ENCODE results near the gene MTO1.
A peak's percentile ranks its signal among the peaks of the same experiment; 100 is the strongest.
"Not testable (repeated sequence)": the region's sequence is repeated elsewhere in the genome, so short reads cannot be mapped to it uniquely, and the experiment has no call there.

MTO1 gene

DNA sequence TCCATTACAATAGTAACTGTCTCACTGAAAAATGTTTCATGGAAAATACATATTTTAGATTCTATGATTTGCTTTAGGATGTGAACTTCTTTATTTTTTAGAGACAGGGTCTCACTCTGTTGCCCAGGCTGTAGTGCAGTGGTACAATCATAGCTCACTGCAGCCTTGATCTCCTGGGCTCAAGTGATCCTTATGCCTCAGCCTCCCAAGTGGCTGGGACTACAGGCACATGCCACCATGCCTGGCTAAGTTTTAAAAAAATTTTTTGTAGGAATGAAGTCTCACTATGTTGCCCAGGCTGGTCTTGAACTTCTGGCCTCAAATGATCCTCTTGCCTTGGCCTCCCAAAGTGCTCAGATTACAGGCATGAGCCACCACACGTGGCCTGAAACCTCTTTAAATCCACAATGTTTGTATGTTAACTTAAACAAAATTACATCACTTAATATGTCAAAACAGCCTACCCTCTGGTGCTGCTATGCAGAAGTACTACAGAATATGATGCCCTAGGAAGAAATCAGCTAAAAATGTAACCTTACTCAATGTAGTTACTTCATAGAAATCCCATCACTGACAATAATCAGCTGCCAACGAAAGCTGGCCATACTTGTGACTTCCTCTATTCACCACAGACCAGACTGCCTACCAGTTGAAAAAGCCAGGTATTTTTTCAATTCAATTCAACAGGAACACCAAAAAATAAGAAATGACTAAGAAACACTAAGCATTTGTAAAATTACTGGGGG is 41.7 kb downstream of the MTO1 start:
- no peak for DNase-seq (ENCODE audit: low read depth)

GRCh38 chr6:73504160-73504559 is 42.6 kb downstream of the MTO1 start:
- DNase-seq (ENCODE audit: low read depth): no peak

GRCh38 chr6:73505142-73505541 is 43.6 kb downstream of the MTO1 start:
- no peak for DNase-seq (ENCODE audit: low read depth)

DNA sequence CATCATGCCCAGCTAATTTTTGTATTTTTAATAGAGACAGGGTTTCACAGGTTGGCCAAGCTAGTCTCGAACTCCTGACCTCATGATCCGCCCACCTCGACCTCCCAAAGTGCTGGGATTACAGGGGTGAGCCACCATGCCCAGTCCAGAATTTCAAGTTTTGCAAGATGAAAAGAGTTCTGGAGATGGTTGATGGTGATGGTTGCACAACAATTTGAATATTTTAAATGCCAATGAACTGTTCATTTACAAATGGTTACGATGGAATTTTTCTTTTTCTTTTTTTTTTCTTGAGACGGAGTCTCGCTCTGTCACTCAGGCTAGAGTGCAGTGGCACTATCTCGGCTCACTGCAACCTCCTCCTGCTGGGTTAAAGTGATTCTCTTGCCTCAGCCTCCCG is 44.2 kb downstream of the MTO1 start:
- not testable (repeated sequence) for DNase-seq (ENCODE audit: low read depth)

DNA sequence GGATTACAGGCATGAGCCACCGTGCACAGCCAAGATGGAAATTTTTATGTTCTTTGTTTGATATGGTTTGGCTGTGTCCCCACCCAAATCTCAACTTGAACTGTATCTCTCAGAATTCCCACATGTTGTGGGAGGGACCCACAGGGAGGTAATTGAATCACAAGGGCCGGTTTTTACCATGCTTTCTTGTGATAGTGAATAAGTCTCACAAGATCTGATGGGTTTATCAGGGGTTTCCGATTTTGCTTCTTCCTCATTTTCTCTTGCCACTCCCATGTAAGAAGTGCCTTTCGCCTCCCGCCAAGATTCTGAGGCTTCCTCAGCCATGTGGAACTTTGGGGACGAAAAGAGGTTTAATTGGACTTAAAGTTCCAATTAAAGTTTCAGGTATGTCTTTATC is 44.7 kb downstream of the MTO1 start:
- DNase-seq (ENCODE audit: low read depth): no peak

DNA sequence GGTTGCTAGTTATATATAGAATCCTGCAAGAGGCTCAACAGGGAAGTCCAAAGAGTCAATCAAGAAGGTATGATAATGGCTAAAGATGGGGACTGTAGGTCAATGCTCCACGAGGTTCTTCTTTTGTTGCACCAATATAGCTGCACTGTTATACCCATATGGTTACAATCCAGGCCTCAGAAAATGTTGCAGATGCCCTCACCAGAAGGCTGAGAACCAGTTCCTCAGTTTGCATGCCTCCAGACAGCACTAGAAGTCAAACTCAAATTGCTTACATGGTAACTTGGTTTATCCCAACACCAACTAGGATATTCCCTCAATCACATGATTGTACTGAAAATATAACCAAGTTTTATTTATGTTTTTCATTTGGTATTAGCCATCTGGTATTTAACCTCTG is 47.2 kb downstream of the MTO1 start:
- DNase-seq (ENCODE audit: low read depth): no peak

- DNase-seq (ENCODE audit: low read depth): no peak
These were observed 48.3 kb downstream of the MTO1 start for GRCh38 chr6:73509851-73510250.

DNA sequence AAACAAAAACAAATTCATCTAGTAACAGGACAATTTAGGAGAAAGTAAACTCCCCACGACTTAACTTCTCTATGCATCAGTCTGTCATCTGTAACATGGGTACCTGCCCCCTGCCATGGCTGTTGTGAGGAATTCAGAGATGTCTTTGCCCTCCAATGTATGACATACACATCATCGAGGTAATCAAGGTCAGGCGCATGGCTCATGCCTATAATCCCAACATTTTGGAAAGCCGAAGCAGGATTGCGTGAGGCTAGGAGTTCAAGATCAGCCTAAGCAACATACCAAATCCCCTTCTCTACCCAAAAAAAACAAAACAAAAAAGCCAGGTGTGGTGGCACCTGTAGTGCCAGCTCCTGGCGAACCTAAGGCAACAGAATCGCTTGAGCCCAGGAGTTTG is 50.3 kb downstream of the MTO1 start:
- DNase-seq (ENCODE audit: low read depth): no peak

GRCh38 chr6:73513496-73513854 is 51.9 kb downstream of the MTO1 start:
- no peak for DNase-seq (ENCODE audit: low read depth)

- no peak for DNase-seq (ENCODE audit: low read depth)
These were observed 53.2 kb downstream of the MTO1 start for GRCh38 chr6:73514746-73515110.

- no peak for DNase-seq (ENCODE audit: low read depth)
These were observed 53.7 kb downstream of the MTO1 start for GRCh38 chr6:73515204-73515655.

DNA sequence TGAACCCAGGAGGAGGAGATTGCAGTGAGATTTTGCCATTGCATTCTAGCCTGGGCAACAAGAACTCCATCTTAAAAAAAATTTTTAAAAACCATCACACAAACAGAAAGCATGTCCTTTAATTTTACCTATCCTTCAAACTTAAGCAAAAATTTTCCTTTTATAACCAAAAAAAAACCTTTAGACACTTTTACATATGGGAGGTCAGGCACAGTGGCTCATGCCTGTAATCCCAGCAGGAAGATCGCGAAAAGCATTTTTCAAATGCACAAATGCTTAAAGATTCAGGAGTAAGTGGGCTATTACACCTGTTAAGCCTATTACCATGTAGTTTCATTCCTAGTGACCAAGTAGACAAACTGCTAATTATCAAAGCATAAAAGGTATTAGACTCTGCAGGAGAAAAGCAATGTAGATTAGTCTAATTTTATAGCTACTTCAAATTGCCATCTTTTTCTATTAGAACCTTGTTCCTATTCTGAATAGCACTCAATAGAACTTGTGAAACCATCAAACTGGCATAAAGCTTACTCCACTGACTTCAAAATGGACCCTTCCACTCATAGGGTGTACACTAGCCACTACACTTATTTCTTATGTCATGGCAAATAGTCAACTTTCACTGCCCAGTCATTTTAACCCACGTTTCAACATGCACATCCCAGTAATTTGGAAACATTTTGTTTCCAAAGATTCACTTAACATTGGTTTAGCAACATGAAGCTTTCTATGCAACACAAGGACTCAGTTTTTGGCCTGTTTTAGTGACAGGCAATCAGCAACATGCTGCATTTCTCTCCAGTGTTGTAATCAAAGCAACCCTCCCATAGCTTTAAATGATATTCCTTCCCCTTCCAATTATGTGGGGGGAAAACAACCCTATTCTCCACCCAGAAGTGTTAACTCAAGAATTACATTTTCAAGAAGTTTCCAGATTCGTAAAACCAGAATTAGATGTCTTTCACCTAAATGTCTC is 55.3 kb downstream of the MTO1 start:
- no peak for DNase-seq (ENCODE audit: low read depth)

GRCh38 chr6:73518100-73518981 is 56.8 kb downstream of the MTO1 start:
- not testable (repeated sequence) for DNase-seq (ENCODE audit: low read depth)

DNA sequence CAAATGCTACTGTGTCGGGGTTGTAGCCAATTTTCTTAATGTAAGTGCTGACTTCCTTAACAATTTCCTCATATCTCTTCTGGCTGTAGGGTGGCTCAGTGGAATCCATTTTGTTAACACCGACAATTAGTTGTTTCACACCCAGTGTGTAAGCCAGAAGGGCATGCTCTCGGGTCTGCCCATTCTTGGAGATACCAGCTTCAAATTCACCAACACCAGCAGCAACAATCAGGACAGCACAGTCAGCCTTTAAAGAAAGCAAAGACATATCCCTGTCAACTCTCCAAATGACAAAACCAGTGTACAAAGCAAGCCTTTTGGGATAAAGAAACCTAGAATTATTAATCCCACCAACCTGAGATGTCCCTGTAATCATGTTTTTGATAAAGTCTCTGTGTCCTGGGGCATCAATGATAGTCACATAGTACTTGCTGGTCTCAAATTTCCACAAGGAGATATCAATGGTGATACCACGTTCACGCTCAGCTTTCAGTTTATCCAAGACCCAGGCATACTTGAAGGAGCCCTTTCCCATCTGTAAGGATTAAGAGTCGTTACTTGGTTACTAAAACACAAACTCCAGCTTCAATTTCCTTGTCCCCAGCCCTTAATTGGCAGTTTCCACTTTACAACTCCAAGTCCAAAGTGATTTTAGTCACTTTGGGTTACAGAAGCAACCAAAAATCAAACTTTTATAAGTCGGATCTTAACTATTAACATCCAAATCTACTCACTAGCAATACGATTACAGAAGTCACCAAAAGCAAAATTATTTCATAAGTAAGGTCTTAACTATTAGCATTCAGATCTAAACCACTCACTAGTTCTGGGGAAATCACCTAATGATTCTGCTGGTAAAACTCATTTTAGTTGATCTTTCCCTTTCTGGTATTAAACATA is 57.7 kb downstream of the MTO1 start:
- DNase-seq (ENCODE audit: low read depth): not testable (repeated sequence)

- peak; percentile 69 for DNase-seq (ENCODE audit: low read depth)
These were observed 58.6 kb downstream of the MTO1 start for GRCh38 chr6:73519926-73520687.

DNA sequence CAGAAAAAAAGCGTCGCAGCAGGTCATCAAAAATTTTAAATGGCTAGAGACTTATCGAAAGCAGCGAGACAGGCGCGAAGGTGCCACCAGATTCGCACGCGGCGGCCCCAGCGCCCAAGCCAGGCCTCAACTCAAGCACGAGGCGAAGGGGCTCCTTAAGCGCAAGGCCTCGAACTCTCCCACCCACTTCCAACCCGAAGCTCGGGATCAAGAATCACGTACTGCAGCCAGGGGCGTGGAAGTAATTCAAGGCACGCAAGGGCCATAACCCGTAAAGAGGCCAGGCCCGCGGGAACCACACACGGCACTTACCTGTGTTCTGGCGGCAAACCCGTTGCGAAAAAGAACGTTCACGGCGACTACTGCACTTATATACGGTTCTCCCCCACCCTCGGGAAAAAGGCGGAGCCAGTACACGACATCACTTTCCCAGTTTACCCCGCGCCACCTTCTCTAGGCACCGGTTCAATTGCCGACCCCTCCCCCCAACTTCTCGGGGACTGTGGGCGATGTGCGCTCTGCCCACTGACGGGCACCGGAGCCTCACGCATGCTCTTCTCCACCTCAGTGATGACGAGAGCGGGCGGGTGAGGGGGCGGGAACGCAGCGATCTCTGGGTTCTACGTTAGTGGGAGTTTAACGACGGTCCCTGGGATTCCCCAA is 59.3 kb downstream of the MTO1 start, which contains the start of gene EEF1A1:
Gene EEF1A1, minus strand, starts transcription at position 345 of the 663 bp plus-strand sequence. CDS start 1,006 bp downstream, outside the sequence.
- DNase-seq (ENCODE audit: low read depth): peak; percentile 100

GRCh38 chr6:73521351-73521985 is 59.9 kb downstream of the MTO1 start:
- peak; percentile 67 for DNase-seq (ENCODE audit: low read depth)

DNA sequence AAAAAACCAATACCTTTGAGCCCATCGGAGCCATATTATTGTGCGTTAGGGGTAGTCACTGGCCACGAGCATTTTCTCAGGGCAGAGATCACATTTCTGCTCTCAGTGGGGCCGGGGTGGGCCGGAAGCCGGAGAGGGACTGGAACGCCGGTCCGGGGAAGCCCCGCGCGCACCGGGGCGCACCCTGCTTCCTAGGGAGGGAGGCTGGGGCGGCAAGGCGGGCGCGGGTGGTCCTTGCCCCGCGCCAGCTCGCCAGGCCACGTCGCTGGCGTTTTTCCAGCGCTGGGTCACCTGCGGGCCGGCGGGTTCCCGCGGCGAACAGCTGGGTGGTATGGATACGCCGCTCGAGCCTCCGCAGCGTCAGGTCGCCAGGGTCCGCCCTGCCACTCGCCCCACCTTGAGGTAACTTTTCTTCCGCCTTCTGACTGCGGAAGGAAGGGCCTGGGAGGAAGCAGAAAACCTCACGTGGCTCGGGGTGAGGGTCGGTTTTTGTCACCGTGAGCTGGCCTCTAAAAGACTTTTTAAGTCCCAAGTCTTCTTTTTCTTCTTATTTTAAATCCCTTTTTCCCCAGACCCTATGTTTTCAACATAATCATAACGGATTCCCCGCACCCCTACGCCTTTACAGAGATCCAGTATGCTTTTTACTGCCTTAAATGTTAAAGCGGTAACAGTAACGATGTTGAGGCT is 62.0 kb downstream of the MTO1 start:
- peak; percentile 70 for DNase-seq (ENCODE audit: low read depth)
